ES-I3 (cell line): ENCODE results near the gene INAVA.

Experiments
- H3K36me3 ChIP-seq: 2 replicates; pipeline ENCODE4 v1.6.1; 2013; ENCODE audit warnings: mild to moderate bottlenecking, low read length, control low read depth, moderate library complexity; ENCODE audit not compliant: insufficient read depth
- H3K4me1 ChIP-seq: 2 replicates; pipeline ENCODE4 v1.6.1; 2013; ENCODE audit warnings: mild to moderate bottlenecking, control low read depth, low read length; ENCODE audit not compliant: insufficient read depth
- H3K9ac ChIP-seq: 2 replicates; pipeline ENCODE4 v1.6.1; 2013; ENCODE audit warnings: low read depth, mild to moderate bottlenecking, low read length, moderate library complexity
- H3K9me3 ChIP-seq: 2 replicates; pipeline ENCODE4 v1.6.1; 2013; ENCODE audit warnings: mild to moderate bottlenecking, low read length, moderate library complexity; ENCODE audit not compliant: control insufficient read depth, insufficient read depth

Gene INAVA

GRCh38 chr1:200899451-200899915 lies 4.8 kb downstream of the INAVA start:
- H3K9me3 ChIP-seq, result no peaks in the 10 kb centered on the region
- H3K9ac ChIP-seq, result no peak overlapping the region
- H3K4me1 ChIP-seq, result peaks cover 32% of the 10 kb centered on the region
- H3K36me3 ChIP-seq, result no peaks in the 10 kb centered on the region; the same call in 1 of the 2 replicates

GRCh38 chr1:200899954-200900867 lies 5.5 kb downstream of the INAVA start:
- no peak overlapping the region for H3K9ac ChIP-seq
- no peaks in the 10 kb centered on the region; the same call in 1 of the 2 replicates for H3K36me3 ChIP-seq
- peaks cover 26% of the 10 kb centered on the region for H3K4me1 ChIP-seq
- no peaks in the 10 kb centered on the region for H3K9me3 ChIP-seq

GRCh38 chr1:200900877-200901276 lies 6.2 kb downstream of the INAVA start:
- peaks cover 19% of the 10 kb centered on the region for H3K4me1 ChIP-seq
- H3K9me3 ChIP-seq, result no peaks in the 10 kb centered on the region
- H3K36me3 ChIP-seq, result no peaks in the 10 kb centered on the region; the same call in 1 of the 2 replicates
- H3K9ac ChIP-seq, result no peak overlapping the region

DNA sequence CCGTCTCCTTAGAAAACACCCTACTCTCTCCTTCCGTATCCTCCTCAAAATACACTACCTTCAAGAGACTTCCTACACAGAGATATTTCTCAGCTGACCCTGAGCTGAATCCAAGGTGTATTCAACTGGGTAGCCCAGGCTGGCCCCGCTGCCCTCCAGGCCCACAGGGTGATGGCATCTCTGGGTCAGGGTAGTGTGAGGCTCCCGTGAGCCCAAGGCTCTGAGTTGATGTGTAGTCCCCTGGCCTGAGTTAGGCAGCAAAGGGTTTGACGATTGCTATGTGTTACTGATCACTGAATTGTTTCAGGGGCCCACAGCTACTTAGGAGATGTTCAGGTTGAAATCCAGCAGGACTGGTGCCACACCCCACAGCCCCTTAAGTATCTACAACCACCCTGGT lies 6.7 kb downstream of the INAVA start:
- Histone ChIP-seq H3K36me3 (no peaks in the 10 kb centered on the region; the same call in 1 of the 2 replicates), H3K9ac (no peak overlapping the region), H3K4me1 (peaks cover 16% of the 10 kb centered on the region), H3K9me3 (no peaks in the 10 kb centered on the region)

DNA sequence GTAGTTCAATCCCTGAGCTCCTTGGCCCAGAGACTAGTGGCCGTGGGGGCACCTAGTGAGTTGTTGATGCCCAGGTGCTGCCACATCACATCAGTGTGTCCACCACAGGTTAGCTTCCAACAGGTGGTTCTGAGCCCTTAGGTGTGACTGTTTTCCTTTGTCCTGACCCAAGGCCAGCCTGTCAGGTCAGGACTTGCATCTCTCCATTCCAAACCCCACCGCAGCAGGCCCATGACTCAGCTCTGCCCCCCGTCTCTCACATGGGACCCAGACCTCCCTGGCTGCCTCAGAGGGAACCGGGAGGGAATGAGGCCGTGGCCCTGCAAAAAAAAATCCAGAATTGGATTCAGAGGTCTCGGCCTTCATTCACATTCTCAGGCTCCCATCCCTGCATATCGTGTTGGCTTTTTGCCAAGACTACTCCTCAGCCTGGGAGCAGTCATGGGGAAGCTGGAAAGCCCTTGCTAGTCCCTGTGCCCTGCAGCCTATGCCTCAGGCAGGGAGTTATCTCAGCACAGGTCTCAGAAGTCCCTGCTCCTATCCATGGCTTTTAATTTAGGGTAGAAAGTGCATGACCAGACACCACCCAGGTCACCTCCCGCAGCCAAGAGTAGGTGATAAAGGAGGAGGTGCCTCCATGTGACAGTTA lies 7.2 kb downstream of the INAVA start:
- Histone ChIP-seq H3K9me3 (no peaks in the 10 kb centered on the region), H3K9ac (no peak overlapping the region), H3K4me1 (peaks cover 11% of the 10 kb centered on the region), H3K36me3 (no peaks in the 10 kb centered on the region; the same call in 1 of the 2 replicates)

DNA sequence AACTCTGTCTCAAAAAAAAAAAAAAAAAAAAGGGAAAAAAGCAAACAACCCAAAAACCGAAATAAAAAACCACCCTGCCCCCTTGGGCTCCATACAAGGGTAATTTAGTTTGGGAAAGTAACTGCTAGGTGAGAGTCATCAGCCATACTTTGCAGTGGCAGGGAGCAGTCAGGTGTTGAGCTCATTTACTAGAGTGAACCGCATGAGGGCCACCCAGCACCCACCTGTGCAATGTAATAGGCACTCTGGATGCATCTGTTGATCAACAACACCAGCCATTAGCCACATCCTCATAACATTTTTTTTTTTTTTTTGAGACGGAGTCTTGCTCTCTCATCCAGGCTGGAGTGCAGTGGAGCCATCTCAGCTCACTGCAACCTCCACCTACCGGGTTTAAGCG lies 9.1 kb downstream of the INAVA start:
- Histone ChIP-seq H3K4me1 (no peaks in the 10 kb centered on the region), H3K9me3 (no peaks in the 10 kb centered on the region), H3K9ac (no peak overlapping the region), H3K36me3 (peaks cover 9% of the 10 kb centered on the region)

DNA sequence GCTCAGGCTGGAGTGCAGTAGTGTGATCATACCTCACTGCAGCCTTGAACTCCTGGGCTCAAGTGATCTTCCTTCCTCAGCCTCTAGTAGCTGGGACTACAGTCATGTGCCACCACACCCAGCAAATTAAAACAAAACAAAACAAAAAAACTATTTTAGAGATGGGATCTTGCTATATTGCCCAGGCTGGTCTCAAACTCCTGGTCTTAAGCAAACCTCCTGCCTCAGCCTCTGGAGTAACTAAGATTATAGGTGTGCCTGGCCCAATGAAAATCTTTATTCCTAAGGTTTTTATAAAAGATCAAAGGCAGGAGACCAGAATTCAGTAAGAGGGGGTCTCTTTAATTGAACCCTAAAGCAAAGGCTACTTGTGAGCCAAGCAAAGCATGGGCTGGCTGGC lies 10.1 kb downstream of the INAVA start:
- Histone ChIP-seq H3K9ac (no peak overlapping the region), H3K4me1 (no peaks in the 10 kb centered on the region), H3K9me3 (no peaks in the 10 kb centered on the region), H3K36me3 (peaks cover 17% of the 10 kb centered on the region)

DNA sequence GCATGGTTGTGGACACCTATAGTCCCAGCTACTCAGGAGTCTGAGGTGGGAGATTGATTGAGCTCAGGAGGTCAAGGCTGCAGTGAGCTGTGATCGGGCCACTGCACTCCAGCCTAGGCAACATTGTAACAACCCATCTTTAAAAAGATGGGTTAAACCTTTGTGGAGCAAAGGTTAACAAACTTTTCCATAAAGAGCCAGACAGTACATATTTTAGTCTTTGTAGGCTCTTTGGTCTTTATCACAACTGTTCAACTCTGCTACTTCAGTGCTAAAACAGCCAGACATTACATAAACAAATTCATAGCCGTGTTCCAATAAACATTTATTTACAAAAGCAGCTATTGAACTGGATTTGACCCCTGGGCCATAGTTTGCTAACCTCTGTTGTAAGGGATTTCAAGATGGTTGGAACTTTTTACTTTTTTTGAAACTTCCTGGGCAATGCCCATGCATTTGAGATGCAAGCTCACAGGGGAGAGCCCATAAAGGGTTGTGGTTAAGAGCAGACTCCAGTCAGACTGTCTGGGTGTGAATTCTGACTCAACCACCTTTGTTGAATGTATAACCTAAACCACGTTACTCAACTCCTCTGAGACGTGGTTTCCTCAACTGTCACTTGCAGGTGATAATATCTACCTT lies 10.8 kb downstream of the INAVA start:
- Histone ChIP-seq H3K9ac (no peak overlapping the region), H3K9me3 (no peaks in the 10 kb centered on the region), H3K4me1 (no peaks in the 10 kb centered on the region), H3K36me3 (peaks cover 20% of the 10 kb centered on the region)

- Histone ChIP-seq H3K9me3 (no peaks in the 10 kb centered on the region), H3K4me1 (no peaks in the 10 kb centered on the region), H3K36me3 (peaks cover 20% of the 10 kb centered on the region), H3K9ac (no peak overlapping the region)
Observed at GRCh38 chr1:200906491-200906890, 11.8 kb downstream of the INAVA start.

GRCh38 chr1:200907611-200908097 lies 13.0 kb downstream of the INAVA start:
- no peaks in the 10 kb centered on the region for H3K9me3 ChIP-seq
- no peaks in the 10 kb centered on the region for H3K4me1 ChIP-seq
- no peak overlapping the region for H3K9ac ChIP-seq
- H3K36me3 ChIP-seq, result peaks cover 20% of the 10 kb centered on the region

- Histone ChIP-seq H3K9me3 (no peaks in the 10 kb centered on the region), H3K9ac (no peak overlapping the region), H3K36me3 (peaks cover 20% of the 10 kb centered on the region), H3K4me1 (no peaks in the 10 kb centered on the region)
Observed at GRCh38 chr1:200908191-200908868, 13.6 kb downstream of the INAVA start.

- no peaks in the 10 kb centered on the region for H3K4me1 ChIP-seq
- peaks cover 20% of the 10 kb centered on the region for H3K36me3 ChIP-seq
Observed at GRCh38 chr1:200909071-200909470, 14.4 kb downstream of the INAVA start.

GRCh38 chr1:200909757-200910239 lies 15.1 kb downstream of the INAVA start:
- Histone ChIP-seq H3K9me3 (no peaks in the 10 kb centered on the region), H3K36me3 (peaks cover 20% of the 10 kb centered on the region), H3K4me1 (no peaks in the 10 kb centered on the region), H3K9ac (no peak overlapping the region)

More at GRCh38 chr1:200909071-200909470, 14.4 kb downstream of the INAVA start:
- Histone ChIP-seq H3K9ac (no peak overlapping the region), H3K9me3 (no peaks in the 10 kb centered on the region)

DNA sequence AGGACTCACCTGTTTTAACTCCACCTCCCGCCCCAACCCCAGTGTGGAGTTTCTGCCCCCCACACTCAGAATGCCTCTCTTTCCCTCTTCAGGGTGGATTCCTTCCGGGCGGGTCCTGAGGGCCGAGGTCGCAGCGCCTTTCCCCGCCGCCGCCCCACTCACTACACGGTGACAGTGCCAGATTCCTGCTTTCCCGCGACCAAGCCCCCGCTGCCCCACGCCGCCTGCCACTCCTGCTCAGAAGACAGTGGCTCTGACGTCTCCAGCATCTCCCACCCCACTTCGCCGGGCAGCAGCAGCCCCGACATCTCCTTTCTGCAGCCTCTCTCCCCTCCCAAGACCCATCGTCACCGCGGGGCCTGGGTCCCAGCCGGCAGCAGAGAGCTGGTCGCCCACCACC lies 16.7 kb downstream of the INAVA start:
- Histone ChIP-seq H3K4me1 (no peaks in the 10 kb centered on the region), H3K9ac (no peak overlapping the region), H3K36me3 (peaks cover 20% of the 10 kb centered on the region), H3K9me3 (no peaks in the 10 kb centered on the region)
